Large intestine (tissue), 3 donors: ENCODE results near the gene TRIM16. TPM values are rescaled to one million over a fixed set of nuclear protein-coding genes. Genes with fewer than 3 reads are reported as not detected.
"Not testable (repeated sequence)": the region's sequence is repeated elsewhere in the genome, so short reads cannot be mapped to it uniquely, and the experiment has no call there.

Experiments
- DNase-seq, 2 donors: peaks; one replicate each; pipeline versions ENCODE4 v3.0.0 to v3.0.0-alpha.2; 2013
- H3K27ac ChIP-seq: one replicate; pipeline ENCODE4 v1.5.1; 2013; ENCODE audit warnings: low read length
- H3K27me3 ChIP-seq: 2 replicates; pipeline ENCODE4 v1.6.1; 2013; ENCODE audit warnings: low read length; ENCODE audit not compliant: control insufficient read depth, insufficient read depth
- H3K36me3 ChIP-seq: 2 replicates; pipeline ENCODE4 v1.6.1; 2013; ENCODE audit warnings: low read length; ENCODE audit not compliant: control insufficient read depth, insufficient read depth
- H3K4me1 ChIP-seq: one replicate; pipeline ENCODE4 v1.6.1; 2013; ENCODE audit warnings: low read length; ENCODE audit not compliant: control insufficient read depth, insufficient read depth
- H3K4me3 ChIP-seq: one replicate; pipeline ENCODE4 v1.5.1; 2013; ENCODE audit warnings: low read length
- H3K9me3 ChIP-seq: one replicate; pipeline ENCODE4 v1.6.1; 2013; ENCODE audit warnings: mild to moderate bottlenecking, low read depth, low read length, moderate library complexity; ENCODE audit not compliant: control insufficient read depth
- WGBS: methylation state at CpG from one replicate; pipeline ENCODE4 v1.1.5; 2013; ENCODE audit warnings: low lambda C conversion rate; ENCODE audit not compliant: insufficient coverage; 5-methylcytosine and 5-hydroxymethylcytosine counted together
- polyA plus RNA-seq: library from polyadenylated mRNA; unstranded; fragments of 120-200 nt; gene quantifications from one replicate; pipeline ENCODE4 v1.2.1, GENCODE V29; 2013

TRIM16 gene
- polyA plus RNA-seq, 1 donor: 33.5 TPM

DNA sequence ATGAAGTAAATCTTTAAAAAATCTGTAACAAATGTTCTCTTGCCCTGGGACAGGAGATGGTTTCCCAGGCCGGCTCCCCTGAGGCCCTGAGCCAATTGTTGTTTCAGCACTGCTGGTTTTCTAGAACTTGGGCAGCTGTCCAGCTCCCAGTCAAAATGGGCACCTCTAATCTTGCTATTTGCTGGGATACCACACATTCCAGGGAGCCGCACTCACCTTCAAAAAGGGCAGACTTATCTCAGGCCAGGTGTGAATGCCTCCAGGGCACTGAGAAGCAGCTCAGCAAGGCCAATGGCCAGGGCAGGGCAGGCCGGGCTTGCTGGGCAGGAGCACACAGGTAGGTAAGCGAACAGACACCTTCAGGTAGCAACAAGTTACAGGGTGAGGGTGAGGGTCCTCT, 24.4 kb downstream of the TRIM16 start:
- no peaks in the 10 kb centered on the region for H3K27me3 ChIP-seq
- H3K27ac ChIP-seq: no peak overlapping the region
- WGBS: no CpG with 5 or more reads among the region's 4 CpGs
- no peak for DNase-seq
- peaks cover 8% of the 10 kb centered on the region for H3K4me1 ChIP-seq
- H3K36me3 ChIP-seq: peaks cover 6% of the 10 kb centered on the region
- no peak overlapping the region for H3K4me3 ChIP-seq
- no peaks in the 10 kb centered on the region for H3K9me3 ChIP-seq

DNA sequence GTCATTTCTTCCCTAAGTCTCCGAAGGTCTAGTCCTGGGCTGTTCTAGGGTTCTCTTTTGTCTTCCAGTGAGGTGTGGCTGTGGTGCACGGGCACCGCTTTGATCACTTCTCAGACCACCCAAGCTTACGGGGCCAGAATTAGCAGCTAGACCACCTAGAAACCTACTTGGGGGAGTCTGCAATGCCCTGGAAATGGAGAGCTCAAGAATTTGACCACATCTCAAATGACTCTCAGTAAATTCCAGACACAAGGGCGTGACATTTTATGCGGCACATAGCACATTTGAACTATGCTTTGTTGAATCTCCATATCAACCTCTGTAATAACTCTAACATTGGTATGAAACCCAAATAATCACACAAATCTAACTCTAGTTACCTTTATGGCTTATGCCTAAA, 24.9 kb downstream of the TRIM16 start:
- Histone ChIP-seq H3K36me3 (peaks cover 6% of the 10 kb centered on the region), H3K27ac (no peak overlapping the region), H3K4me1 (peaks cover 12% of the 10 kb centered on the region), H3K27me3 (no peaks in the 10 kb centered on the region), H3K9me3 (no peaks in the 10 kb centered on the region), H3K4me3 (no peak overlapping the region)
- no CpG with 5 or more reads among the region's 6 CpGs for WGBS
- DNase-seq: no peak

DNA sequence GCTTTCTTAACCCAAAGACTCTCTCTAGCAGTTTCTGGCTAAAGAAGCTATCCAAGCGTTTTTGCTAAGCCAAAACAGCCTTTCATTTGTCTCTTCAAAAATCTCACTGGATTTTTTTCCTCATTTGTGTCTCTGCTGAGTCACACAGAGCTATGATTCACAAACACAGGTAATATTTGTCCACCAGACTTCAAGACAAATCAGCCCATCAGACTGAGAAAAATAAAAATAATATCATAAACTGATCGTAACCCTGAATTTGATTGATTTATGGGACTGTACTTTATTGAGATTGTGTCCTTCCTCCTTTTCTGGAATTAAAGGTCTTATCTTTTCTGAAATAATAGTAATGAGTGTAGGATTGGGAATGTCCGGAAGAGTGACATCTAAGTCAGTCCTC, 25.8 kb downstream of the TRIM16 start:
- no peak overlapping the region for H3K27ac ChIP-seq
- no peak for DNase-seq
- H3K4me3 ChIP-seq: no peak overlapping the region
- 83% methylated on average over 1 of the region's 3 CpGs for WGBS
- H3K4me1 ChIP-seq: peaks cover 14% of the 10 kb centered on the region
- H3K36me3 ChIP-seq: peaks cover 3% of the 10 kb centered on the region
- no peaks in the 10 kb centered on the region for H3K9me3 ChIP-seq
- no peaks in the 10 kb centered on the region for H3K27me3 ChIP-seq

DNA sequence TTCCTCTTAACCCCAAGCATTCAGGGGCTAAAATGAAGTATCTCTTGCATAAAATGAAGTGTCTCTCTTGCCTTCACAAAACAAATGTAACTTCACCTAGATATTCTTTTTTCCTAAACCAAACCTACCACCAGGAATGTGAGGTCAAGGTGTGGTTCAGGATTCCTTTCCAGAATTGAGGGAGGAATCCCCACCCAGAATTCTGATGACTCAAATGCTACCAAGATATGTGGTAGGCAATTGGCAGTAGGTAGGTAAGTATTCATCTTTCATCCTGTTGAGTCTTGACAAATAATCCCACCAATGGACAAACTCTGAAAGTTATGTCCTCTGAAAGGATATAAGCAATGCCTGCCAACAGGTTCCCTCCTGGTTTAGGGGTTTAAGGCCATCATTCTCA, 26.2 kb downstream of the TRIM16 start:
- no peak overlapping the region for H3K4me3 ChIP-seq
- no peak for DNase-seq
- H3K27ac ChIP-seq: no peak overlapping the region

DNA sequence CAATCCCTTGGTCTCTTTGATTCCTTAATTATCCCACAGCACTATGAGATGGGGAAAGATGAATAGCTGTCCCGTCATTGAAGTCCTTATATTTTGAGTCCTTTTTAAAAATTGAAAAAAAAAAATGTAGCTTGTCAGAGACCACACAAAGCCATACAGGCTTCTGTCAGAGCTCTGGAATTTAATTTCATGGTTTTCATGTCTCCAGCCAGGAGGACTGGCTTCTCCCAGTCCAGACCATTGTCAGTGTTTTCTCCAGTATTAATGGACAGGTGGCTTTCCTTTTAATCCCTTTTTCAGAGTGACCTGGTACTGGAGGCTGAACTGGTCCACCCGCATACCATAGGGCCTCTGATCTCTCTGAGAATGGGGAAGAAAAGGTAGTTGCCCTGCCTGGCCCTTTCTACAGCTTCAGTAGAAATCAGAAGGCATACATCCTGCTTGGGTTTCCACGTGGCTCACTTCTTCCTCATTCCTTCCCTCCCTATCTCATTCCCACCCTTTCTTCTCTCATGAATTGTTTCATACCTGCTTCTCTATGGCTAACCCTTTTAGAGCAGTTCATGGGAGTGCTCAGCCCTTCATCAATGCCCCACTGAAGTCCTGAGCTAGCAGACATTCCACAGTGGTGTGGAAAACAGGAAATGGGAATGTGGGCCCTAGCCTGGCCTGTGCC, 29.1 kb downstream of the TRIM16 start:
- Histone ChIP-seq H3K27ac (peak overlapping the region; percentile 55), H3K27me3 (no peaks in the 10 kb centered on the region), H3K36me3 (no peaks in the 10 kb centered on the region), H3K4me3 (no peak overlapping the region), H3K9me3 (no peaks in the 10 kb centered on the region), H3K4me1 (peaks cover 14% of the 10 kb centered on the region)
- no CpG with 5 or more reads among the region's 3 CpGs for WGBS
- peak; percentile 30 to 71 for DNase-seq

More for the DNA sequence above, 26.2 kb downstream of the TRIM16 start:
- Histone ChIP-seq H3K4me1 (peaks cover 14% of the 10 kb centered on the region), H3K27me3 (no peaks in the 10 kb centered on the region), H3K9me3 (no peaks in the 10 kb centered on the region), H3K36me3 (peaks cover 3% of the 10 kb centered on the region)

DNA sequence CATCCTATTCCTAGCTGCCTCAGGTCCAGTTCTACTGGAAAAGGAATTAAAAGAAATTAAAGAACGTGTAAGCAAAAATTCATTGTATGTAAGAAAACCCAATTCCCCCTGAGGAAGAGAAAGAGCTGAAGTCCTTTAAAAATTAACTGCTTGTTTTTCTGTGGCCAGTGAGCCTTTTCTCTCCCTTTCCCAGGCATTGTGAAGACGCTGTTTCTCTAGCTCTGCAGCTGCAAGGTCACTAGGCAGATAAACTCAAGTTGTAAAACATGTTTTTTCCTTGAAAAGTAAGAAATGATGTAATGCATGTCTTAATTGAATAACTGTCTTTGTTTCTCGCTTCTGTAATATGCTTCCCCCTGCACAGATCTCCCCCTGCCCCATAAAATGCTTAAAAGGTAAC, 29.7 kb downstream of the TRIM16 start:
- H3K27ac ChIP-seq, H3K36me3 ChIP-seq, DNase-seq, H3K27me3 ChIP-seq, H3K9me3 ChIP-seq, H3K4me3 ChIP-seq: not testable (repeated sequence)
- 14% methylated on average over 1 of the region's 3 CpGs for WGBS
- H3K4me1 ChIP-seq: peaks cover 19% of the 10 kb centered on the region

DNA sequence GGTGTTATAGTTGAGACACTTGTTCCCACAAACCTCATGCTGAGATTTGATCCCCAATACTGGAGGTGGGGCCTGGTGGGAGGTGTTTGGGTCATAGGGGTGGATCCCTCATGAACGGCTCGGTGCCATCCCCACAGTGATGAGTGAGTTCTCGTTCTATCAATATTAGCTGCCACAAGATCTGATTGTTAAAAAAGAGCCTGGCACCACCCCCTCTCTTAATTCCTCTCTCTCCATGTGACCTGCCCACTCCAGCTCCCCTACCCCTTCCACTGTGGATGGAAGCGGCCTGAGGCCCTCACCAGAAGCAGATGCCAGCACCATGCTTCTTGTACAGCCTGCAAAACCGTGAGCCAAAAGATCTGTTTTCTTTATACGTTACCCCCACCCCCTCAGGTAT, 31.2 kb downstream of the TRIM16 start:
- Histone ChIP-seq H3K4me1 (peaks cover 31% of the 10 kb centered on the region), H3K4me3 (no peak overlapping the region), H3K27ac (no peak overlapping the region), H3K36me3 (no peaks in the 10 kb centered on the region), H3K9me3 (no peaks in the 10 kb centered on the region), H3K27me3 (no peaks in the 10 kb centered on the region)
- no peak for DNase-seq
- no CpG with 5 or more reads among the region's 6 CpGs for WGBS

DNA sequence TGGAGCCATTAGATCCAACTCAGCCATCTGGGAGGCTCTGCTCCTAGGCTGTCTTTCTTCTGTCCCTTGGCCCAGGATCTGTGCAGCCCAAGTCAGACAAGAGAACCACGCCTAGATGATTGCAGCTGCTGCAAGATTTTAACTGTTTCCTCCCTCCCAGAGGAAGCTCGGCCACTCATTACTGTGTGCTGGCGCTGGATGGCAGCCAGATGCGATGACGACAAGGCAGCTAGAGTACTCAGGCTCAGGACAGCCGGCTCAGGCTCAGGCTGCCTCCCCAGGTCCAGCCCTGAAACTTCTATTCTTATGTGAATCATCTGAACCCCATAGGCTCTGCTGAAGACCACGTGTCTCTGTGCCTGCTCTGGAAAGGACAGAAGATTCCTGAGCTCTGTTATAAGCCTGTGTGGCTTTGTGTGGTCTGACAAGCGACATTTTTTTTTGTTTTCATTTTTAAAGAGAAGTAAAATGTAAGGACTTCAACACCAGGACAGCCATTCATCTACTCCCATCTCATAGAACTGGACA, 32.5 kb downstream of the TRIM16 start:
- WGBS: no CpG with 5 or more reads among the region's 8 CpGs
- peak; percentile 97 to 98 for DNase-seq
- H3K27me3 ChIP-seq: no peaks in the 10 kb centered on the region
- H3K9me3 ChIP-seq: no peaks in the 10 kb centered on the region
- peaks cover 31% of the 10 kb centered on the region for H3K4me1 ChIP-seq
- peak overlapping the region; percentile 92 for H3K27ac ChIP-seq
- H3K36me3 ChIP-seq: no peaks in the 10 kb centered on the region
- peak overlapping the region; percentile 62 for H3K4me3 ChIP-seq

DNA sequence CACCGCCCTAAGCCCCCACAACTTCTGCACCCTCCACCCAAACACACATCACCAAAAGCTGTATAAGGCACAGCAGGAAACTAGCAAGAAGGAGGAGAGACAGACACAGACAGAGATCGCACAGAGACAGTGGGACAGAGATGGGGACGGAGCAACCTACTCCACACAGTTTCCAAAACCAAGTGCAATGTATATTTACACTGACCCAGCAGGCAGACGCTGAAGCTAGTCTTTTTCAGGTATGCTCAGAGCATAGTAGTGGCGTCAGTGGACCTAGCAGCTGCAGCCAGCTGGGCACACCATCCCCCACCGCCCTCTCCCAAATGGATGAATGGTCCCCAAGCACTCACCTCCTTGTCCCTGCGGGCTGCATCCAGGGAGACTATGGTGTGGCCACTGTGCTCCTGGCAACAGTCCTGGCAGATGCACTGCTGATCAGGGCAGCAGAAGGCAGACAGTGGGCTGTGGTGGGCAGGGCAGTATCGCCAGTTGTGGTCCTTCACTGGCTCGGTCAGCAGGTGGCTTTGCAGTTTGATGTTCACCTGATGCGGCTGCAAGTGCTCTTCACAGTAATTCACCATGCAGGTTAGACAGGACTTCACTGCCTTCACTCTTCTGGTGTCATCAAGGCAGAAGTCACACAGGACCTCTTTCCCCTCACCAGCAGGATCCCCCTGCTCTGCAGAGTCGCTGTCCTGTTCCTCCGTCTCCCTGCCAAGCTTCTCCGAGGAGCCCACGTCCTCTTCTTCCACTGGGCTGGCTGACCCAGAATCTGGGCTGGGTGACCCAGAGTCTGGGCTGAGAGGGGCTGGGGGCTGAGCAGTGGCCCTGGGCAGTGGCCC, 33.1 kb downstream of the TRIM16 start:
- Histone ChIP-seq H3K36me3 (no peaks in the 10 kb centered on the region), H3K27ac (peak overlapping the region; percentile 92), H3K4me1 (peaks cover 31% of the 10 kb centered on the region), H3K4me3 (peak overlapping the region; percentile 62), H3K9me3 (no peaks in the 10 kb centered on the region), H3K27me3 (no peaks in the 10 kb centered on the region)
- no CpG with 5 or more reads among the region's 14 CpGs for WGBS
- DNase-seq: peak in 1 of 2 donors; percentile 65

DNA sequence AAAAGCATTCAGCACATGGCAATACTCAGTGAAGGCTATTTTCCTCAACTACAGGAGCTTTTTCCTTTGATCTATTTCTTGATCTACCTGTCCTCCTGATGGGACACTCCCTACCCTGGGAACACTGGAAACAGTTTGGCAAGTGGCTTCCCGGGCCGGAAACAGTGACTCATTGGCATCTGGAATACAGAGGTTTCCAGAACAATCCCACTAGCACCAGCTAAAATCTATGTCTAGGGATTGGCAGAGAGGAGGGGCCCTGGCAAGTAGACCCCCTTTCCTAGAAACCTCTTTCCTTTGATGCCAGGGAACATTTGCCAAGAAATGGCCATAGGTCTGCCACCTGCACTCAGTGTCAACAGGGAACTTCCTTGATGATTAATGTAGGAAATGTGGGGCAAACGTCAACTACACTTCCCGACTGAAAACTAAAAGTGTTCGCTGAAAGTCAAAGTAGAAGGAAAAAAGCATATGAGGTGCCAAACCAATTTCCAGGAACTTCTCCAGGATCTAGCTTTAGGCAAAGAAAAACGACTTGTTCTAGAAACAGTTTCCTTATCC, 34.2 kb downstream of the TRIM16 start:
- peak; percentile 48 to 81 for DNase-seq
- H3K27me3 ChIP-seq: no peaks in the 10 kb centered on the region
- H3K9me3 ChIP-seq: no peaks in the 10 kb centered on the region
- peaks cover 34% of the 10 kb centered on the region for H3K4me1 ChIP-seq
- H3K4me3 ChIP-seq: peak overlapping the region; percentile 62
- no peaks in the 10 kb centered on the region for H3K36me3 ChIP-seq
- peak overlapping the region; percentile 92 for H3K27ac ChIP-seq
- 20% methylated on average over 1 of the region's 6 CpGs for WGBS
